RPMI7951 (cell line): ENCODE results near the gene PTPRE. TPM values are rescaled to one million over a fixed set of nuclear protein-coding genes. Genes with fewer than 3 reads are reported as not detected.

Source experiments
- DNase-seq: peaks from one replicate; pipeline ENCODE4 v3.0.0-alpha.2; 2012; ENCODE audit warnings: low read depth
- total RNA-seq: library from RNA; depleted of rRNA; stranded (reverse); fragments of >200 nt; shearing (Covaris generic); gene quantifications from 2 replicates; pipeline ENCODE4 v1.2.3, GENCODE V29; 2014

PTPRE gene
- total RNA-seq, 1 experiment from 2014 or later, result 17.5 TPM

- no peak for DNase-seq
Measured at GRCh38 chr10:128058106-128058749, 151.3 kb downstream of the PTPRE start.

GRCh38 chr10:128058750-128059134 is 151.8 kb downstream of the PTPRE start:
- DNase-seq, result no peak

- no peak for DNase-seq
Measured at GRCh38 chr10:128059266-128059981, 152.5 kb downstream of the PTPRE start.

GRCh38 chr10:128059982-128060293 is 153.0 kb downstream of the PTPRE start:
- DNase-seq, result no peak

GRCh38 chr10:128060341-128061250 is 153.7 kb downstream of the PTPRE start:
- no peak for DNase-seq

DNA sequence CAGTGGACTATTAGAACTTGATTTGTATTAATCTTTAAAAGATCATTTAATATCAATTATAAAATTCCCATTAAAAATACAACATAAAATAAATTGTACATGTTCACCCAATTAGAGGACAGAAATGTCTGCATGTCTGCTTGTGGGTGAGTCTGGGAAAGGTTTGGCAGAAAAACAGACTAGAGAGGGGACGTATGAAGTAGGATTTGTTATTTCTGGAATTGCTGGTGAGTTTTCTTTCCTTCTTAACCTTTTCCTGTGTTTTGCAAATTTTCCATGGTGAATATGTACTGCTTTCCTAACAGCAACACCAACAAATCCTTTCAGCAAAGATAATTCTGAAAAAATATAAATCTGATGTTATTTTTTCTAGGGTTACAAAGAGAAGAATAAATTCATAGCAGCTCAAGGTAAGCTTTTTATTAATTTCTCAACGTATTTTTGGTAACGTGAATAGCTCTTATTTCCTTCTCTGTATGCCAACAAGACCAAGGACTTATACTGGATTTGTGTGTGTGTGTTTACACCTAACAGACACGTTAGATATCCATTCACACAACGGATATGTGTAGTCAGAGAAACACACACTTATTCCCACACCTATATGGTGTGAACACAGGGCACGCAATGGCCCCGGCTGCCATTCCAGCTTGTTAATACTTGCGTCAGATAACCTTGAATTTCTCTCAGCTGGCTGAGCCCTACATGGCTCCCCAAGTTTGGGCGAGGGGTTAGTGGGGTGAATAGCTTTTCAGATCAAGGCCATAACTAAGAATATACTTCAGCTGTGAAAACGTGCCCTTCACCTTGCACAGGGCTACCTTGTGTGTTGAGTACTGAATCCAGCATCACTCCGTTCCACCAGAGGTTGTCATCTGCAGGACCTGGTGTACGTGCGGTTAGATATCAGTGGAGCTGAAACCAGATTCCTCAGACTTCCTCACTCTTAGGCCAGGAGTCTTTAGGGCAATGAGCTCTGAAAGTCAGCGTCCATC is 154.7 kb downstream of the PTPRE start:
- DNase-seq, result no peak

DNA sequence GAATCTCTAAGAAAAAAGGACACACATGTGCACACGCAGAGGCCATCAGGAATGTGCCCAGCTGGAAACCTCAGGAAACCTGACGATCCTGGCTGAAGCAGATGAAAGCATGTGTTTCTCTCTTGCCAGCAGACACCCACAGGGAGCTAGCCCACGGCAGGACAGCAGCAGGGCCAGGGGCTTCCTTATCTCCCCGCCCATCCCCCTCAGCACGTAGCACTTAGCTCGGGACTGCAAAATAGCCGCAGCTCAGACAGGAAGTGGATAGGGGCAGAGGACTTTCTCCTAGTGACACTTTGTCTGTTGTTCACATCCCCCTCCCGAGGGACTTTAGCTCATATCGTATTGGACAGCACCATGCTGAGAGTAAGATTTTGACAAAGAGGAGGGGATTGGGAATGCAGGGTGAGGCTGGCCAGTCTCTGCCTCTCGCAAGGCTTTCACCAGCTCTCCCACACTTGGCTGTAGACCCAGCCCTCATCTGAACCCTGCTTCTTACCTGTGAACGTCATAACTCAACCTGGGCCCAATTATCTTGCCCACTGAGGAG is 155.5 kb downstream of the PTPRE start:
- DNase-seq, result no peak

- DNase-seq, result peak; percentile 37
Measured at GRCh38 chr10:128062881-128063563, 156.1 kb downstream of the PTPRE start.

GRCh38 chr10:128063736-128064107 is 156.8 kb downstream of the PTPRE start:
- DNase-seq, result peak; percentile 59

GRCh38 chr10:128064108-128064969 is 157.4 kb downstream of the PTPRE start:
- peak; percentile 96 for DNase-seq

- no peak for DNase-seq
Measured at GRCh38 chr10:128064970-128065580, 158.2 kb downstream of the PTPRE start.

DNA sequence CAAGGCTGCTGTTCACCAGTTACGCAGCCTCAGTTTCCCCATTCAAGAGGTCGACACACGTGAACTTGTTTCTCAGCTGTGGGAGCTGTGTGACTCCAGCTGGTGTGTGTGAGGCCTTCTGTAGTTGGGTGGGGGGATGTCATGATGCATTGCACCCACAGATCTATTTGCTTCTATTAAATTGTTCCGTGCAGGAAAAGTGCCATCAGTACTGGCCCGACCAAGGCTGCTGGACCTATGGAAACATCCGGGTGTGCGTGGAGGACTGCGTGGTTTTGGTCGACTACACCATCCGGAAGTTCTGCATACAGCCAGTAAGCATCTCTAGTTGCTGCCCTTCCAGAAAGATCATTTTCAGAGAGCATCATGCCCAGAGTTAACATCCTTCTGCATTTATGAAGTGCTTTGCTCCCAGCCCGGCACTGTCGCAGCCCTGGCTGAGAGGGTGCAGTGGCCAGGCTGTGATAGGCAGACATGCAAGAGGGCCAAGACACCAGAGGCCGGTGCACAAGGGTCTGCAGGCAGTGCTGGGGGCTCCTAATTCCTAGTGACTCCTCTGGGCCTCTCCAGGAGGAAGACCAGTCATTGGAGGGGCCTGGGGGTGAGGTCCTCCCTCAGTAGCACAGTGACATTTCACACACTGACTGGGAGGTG is 159.1 kb downstream of the PTPRE start:
- DNase-seq, result no peak

- no peak for DNase-seq
Measured at GRCh38 chr10:128066870-128067382, 160.0 kb downstream of the PTPRE start.

GRCh38 chr10:128067691-128068397 is 160.9 kb downstream of the PTPRE start:
- no peak for DNase-seq

DNA sequence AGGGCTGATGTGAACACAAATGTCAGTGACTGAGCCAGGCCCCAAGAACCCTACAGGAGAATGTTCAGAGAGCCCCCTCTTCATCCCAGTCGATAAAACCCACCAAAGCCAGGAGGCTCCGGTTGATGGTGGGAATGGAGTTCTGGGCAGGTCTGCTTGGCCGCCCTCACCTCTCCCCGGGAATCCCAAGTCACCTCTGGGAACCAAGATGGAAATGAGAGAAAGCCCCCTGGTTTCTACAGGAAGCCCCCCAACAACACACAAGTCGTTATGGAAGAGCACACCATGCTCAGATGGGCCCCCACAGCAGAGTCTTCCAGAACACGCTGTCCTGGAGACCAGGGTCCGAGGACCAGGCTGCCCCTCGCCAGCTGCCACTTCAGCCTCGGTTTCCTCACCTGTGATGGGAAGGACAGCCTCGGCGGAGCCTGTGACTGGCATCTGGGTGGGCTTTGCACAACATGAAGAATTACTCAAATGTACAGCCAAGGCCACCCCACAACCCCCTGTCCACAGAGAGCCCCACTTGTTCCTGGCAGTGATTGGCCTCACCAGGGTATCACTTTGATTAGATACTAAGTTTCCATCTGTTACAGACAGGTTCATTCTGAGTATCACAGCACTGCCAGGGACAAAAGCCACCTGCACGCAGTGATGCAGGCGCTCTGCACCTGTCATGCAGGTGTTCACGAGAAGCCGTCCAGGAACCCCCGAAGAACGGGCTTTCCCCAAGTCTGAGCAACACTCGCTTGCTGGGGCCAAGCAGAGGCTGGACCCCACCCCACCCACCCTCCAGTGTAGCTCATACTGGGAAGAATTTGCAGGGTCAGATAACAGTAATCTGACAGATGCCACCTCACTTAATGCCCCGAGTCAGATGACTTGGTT is 161.7 kb downstream of the PTPRE start:
- DNase-seq, result no peak

DNA sequence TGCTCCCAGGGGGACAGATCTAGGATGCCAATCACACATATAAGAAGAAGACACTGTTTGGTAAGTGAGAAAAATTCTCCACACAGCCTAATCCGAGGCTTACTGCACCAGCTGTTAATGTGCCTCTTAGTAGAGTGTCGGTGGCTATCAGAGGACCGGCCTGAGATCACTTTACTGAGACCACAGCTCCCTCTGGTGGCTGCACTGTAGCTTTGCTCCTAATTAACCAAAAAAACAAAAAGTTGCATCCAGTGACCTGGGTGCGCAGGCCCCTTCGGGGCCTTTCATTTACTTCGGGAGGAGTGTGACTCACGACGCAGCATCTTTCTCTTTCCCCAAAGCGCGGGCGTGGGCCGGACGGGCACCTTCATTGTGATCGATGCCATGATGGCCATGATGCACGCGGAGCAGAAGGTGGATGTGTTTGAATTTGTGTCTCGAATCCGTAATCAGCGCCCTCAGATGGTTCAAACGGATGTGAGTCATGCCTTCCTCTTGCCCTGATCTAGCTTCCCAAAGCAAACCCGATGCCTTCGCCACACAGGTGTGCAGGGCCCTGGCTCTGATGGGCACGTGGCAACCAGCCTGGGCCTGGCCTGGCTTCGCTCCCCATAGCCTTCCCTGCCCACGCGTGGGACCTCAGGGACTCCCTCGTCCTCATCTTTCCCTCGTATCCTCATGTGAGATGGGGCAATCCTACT is 162.6 kb downstream of the PTPRE start:
- peak; percentile 75 for DNase-seq
